CD14-positive monocyte (primary cell): ENCODE results near the gene CD69. TPM values are rescaled to one million over a fixed set of nuclear protein-coding genes. Genes with fewer than 3 reads are reported as not detected.

ENCODE experiments used
- DNase-seq, 3 donors: peaks; one replicate each; pipeline ENCODE4 v3.0.0-alpha.2; 2011 to 2022
- H2AFZ ChIP-seq: 2 replicates; pipeline ENCODE4 v1.6.0; 2012; ENCODE audit warnings: mild to moderate bottlenecking, low read depth, low read length, inconsistent platforms; ENCODE audit not compliant: insufficient read depth, poor library complexity, severe bottlenecking
- H3K27ac ChIP-seq, 2 donors: 1 replicate in 1 of 2; 2 replicates in 1 of 2; pipeline ENCODE4 v1.5.1; 2012 to 2013; ENCODE audit warnings: low read length in 2 of 2, control low read depth in 1 of 2, inconsistent platforms in 1 of 2, low read depth in 1 of 2, mild to moderate bottlenecking in 1 of 2
- H3K27me3 ChIP-seq, 2 donors: one replicate each; pipeline versions ENCODE4 v1.6.0 to v1.6.1; 2011 to 2013; ENCODE audit warnings: low read length in 2 of 2; ENCODE audit not compliant: control insufficient read depth in 2 of 2, insufficient read depth in 2 of 2
- H3K36me3 ChIP-seq, 2 donors: replicated peaks in 1 of 2; 1 replicate in 1 of 2; 2 replicates in 1 of 2; pipeline versions ENCODE4 v1.5.1 to v1.6.1; 2012 to 2013; ENCODE audit warnings: low read length in 2 of 2, control low read depth in 1 of 2, inconsistent platforms in 1 of 2, mild to moderate bottlenecking in 1 of 2; ENCODE audit not compliant: insufficient read depth in 2 of 2, control insufficient read depth in 1 of 2
- H3K4me1 ChIP-seq, 2 donors: 1 replicate in 1 of 2; 2 replicates in 1 of 2; pipeline versions ENCODE4 v1.5.1 to v1.6.1; 2012 to 2013; ENCODE audit warnings: low read length in 2 of 2, control low read depth in 1 of 2, inconsistent platforms in 1 of 2, mild to moderate bottlenecking in 1 of 2, moderate library complexity in 1 of 2; ENCODE audit not compliant: insufficient read depth in 2 of 2, control insufficient read depth in 1 of 2
- H3K4me2 ChIP-seq: replicated peaks from 2 replicates; pipeline ENCODE3; 2012; ENCODE audit warnings: low read length, moderate library complexity, mild to moderate bottlenecking; ENCODE audit not compliant: poor library complexity, severe bottlenecking; ENCODE audit errors: extremely low read depth
- H3K4me3 ChIP-seq, 3 experiments: fragments of 200-600 bp in 1 of 3; sonication (generic) in 1 of 3; replicated peaks in 1 of 3; 1 replicate in 2 of 3; 2 replicates in 1 of 3; pipeline ENCODE4 v1.5.1; 2011 to 2013; ENCODE audit warnings: low read length in 3 of 3, mild to moderate bottlenecking in 3 of 3, control low read depth in 2 of 3, low read depth in 2 of 3, inconsistent platforms in 1 of 3, moderate library complexity in 1 of 3
- H3K79me2 ChIP-seq: 2 replicates; pipeline ENCODE4 v1.6.0; 2012; ENCODE audit warnings: mild to moderate bottlenecking, control low read depth, inconsistent platforms, low read length, moderate library complexity; ENCODE audit not compliant: insufficient read depth
- H3K9ac ChIP-seq: 2 replicates; pipeline ENCODE4 v1.6.0; 2017; ENCODE audit warnings: low read length, mild to moderate bottlenecking; ENCODE audit not compliant: insufficient read depth, poor library complexity, severe bottlenecking
- H3K9me3 ChIP-seq, 2 donors: replicated peaks in 1 of 2; 1 replicate in 1 of 2; 2 replicates in 1 of 2; pipeline versions ENCODE4 v1.5.1 to v1.6.1; 2012 to 2013; ENCODE audit warnings: low read length in 2 of 2, control low read depth in 1 of 2; ENCODE audit not compliant: control insufficient read depth in 1 of 2, insufficient read depth in 1 of 2
- H4K20me1 ChIP-seq: 2 replicates; pipeline ENCODE4 v1.6.0; 2012; ENCODE audit warnings: mild to moderate bottlenecking, low read length, control low read depth, moderate library complexity; ENCODE audit not compliant: insufficient read depth
- H3K27ac Mint-ChIP-seq, 7 donors: one replicate each; pipeline ENCODE4 v1.8.0; 2020; ENCODE audit warnings: mild to moderate bottlenecking in 7 of 7, mixed read lengths in 7 of 7, moderate library complexity in 6 of 7, inconsistent platforms in 2 of 7
- H3K27me3 Mint-ChIP-seq, 3 donors: one replicate each; pipeline ENCODE4 v1.8.0; 2021 to 2022; ENCODE audit warnings: low read depth in 3 of 3, mild to moderate bottlenecking in 3 of 3, mixed read lengths in 3 of 3, moderate library complexity in 3 of 3, inconsistent platforms in 1 of 3
- H3K36me3 Mint-ChIP-seq, 2 donors: one replicate each; pipeline ENCODE4 v1.8.0; 2020; ENCODE audit warnings: mixed read lengths in 2 of 2, inconsistent platforms in 1 of 2, mild to moderate bottlenecking in 1 of 2
- H3K4me1 Mint-ChIP-seq: one replicate; pipeline ENCODE4 v1.8.0; 2020; ENCODE audit warnings: mild to moderate bottlenecking, mixed read lengths
- H3K4me3 Mint-ChIP-seq, 2 donors: one replicate each; pipeline ENCODE4 v1.8.0; 2020; ENCODE audit warnings: mild to moderate bottlenecking in 2 of 2, mixed read lengths in 2 of 2, moderate library complexity in 1 of 2
- H3K9me3 Mint-ChIP-seq, 7 donors: one replicate each; pipeline ENCODE4 v1.8.0; 2020 to 2022; ENCODE audit warnings: mixed read lengths in 7 of 7, mild to moderate bottlenecking in 6 of 7, moderate library complexity in 6 of 7, inconsistent platforms in 2 of 7
- CTCF ChIP-seq: fragments of 200-600 bp; IDR thresholded peaks from one replicate; pipeline ENCODE4 v1.8.0; 2022; ENCODE audit warnings: antibody characterized with exemption, mild to moderate bottlenecking
- WGBS: methylation state at CpG from one replicate; pipeline ENCODE4 v1.1.5; 2013; ENCODE audit warnings: missing lambda C conversion rate; ENCODE audit not compliant: insufficient coverage; 5-methylcytosine and 5-hydroxymethylcytosine counted together
- intact Hi-C, 2 donors: fragments of 100-400 bp; cut with micrococcal nuclease; formaldehyde crosslinking; loops; one replicate each; pipeline versions ENCODE4 v1.15.0 to v1.15.1; 2023
- polyA plus RNA-seq, 3 donors: library from polyadenylated mRNA; depleted of rRNA in 1 of 3; unstranded in 2 of 3; stranded (reverse) in 1 of 3; fragments of 300-500 nt in 2 of 3; fragments of >200 nt in 1 of 3; fragmentation: Illumina TruSeq in 2 of 3; gene quantifications; 1 replicate in 2 of 3; 2 replicates in 1 of 3; pipeline ENCODE4 v1.2.3, GENCODE V29; 2012 to 2021

The CD69 gene
- polyA plus RNA-seq, 3 donors, result 5.8 to 12.4 (median 6.0) TPM

- intact Hi-C loops, result no loop called here
- no peaks in the 10 kb centered on the region for H3K27me3 ChIP-seq
- H3K27ac ChIP-seq, result no peak overlapping the region
- Mint-ChIP-seq H3K27me3 (peaks cover 0 to 1% (median 0%) of the 10 kb centered on the region in 3 donors), H3K36me3 (no peaks in the 10 kb centered on the region), H3K4me3 (no peak overlapping the region), H3K4me1 (peaks cover 39% of the 10 kb centered on the region), H3K27ac (no peak overlapping the region), H3K9me3 (peaks cover 0 to 6% (median 3%) of the 10 kb centered on the region in 7 donors)
- no peak overlapping the region for H3K9ac ChIP-seq
- H3K36me3 ChIP-seq, result no peaks in the 10 kb centered on the region
- no peaks in the 10 kb centered on the region for H3K9me3 ChIP-seq
- H3K4me3 ChIP-seq, result no peak overlapping the region
- DNase-seq, result no peak
- H3K79me2 ChIP-seq, result no peaks in the 10 kb centered on the region
- no peak for TF ChIP-seq CTCF
- H3K4me2 ChIP-seq, result no peak overlapping the region
- peaks cover 19 to 26% of the 10 kb centered on the region in 2 donors for H3K4me1 ChIP-seq
- H4K20me1 ChIP-seq, result no peaks in the 10 kb centered on the region
- whole genome bisulfite sequencing, result no CpG with 5 or more reads among the region's 2 CpGs
- no peak overlapping the region for H2AFZ ChIP-seq
Measured at GRCh38 chr12:9792185-9792900, 31.6 kb upstream of the CD69 start.

GRCh38 chr12:9786726-9787717 lies 26.3 kb upstream of the CD69 start:
- H3K27me3 ChIP-seq, result no peaks in the 10 kb centered on the region
- no peaks in the 10 kb centered on the region for H3K36me3 ChIP-seq
- no peak for TF ChIP-seq CTCF
- no peaks in the 10 kb centered on the region for H3K4me1 ChIP-seq
- no peak overlapping the region for H3K27ac ChIP-seq
- H2AFZ ChIP-seq, result no peak overlapping the region
- 80% methylated on average over 1 of the region's 6 CpGs for WGBS
- no peak overlapping the region for H3K9ac ChIP-seq
- no peak overlapping the region for H3K4me3 Mint-ChIP-seq
- no peaks in the 10 kb centered on the region for H3K36me3 Mint-ChIP-seq
- H3K9me3 Mint-ChIP-seq, result peaks cover 0 to 6% (median 4%) of the 10 kb centered on the region in 7 donors
- peaks cover 0 to 3% (median 0%) of the 10 kb centered on the region in 3 donors for H3K27me3 Mint-ChIP-seq
- H3K79me2 ChIP-seq, result no peaks in the 10 kb centered on the region
- no peaks in the 10 kb centered on the region for H3K4me1 Mint-ChIP-seq
- no peaks in the 10 kb centered on the region for H3K9me3 ChIP-seq
- intact Hi-C loops, result no loop called here
- no peaks in the 10 kb centered on the region for H4K20me1 ChIP-seq
- no peak overlapping the region for H3K4me2 ChIP-seq
- no peak overlapping the region for H3K4me3 ChIP-seq
- no peak for DNase-seq
- no peak overlapping the region for H3K27ac Mint-ChIP-seq
